Loucy (cell line): ENCODE measurements around the gene UBE2Z.

Source experiments
- H2AFZ ChIP-seq: fragments of 200-600 bp; sonication (generic); 2 replicates; pipeline ENCODE4 v1.6.0; 2016; ENCODE audit warnings: antibody characterized with exemption, mild to moderate bottlenecking, low read length, moderate library complexity
- H3F3A ChIP-seq: fragments of 200-600 bp; 2 replicates; pipeline ENCODE4 v1.6.0; 2016; ENCODE audit warnings: antibody characterized with exemption, low read depth, mild to moderate bottlenecking
- H3K27me3 ChIP-seq: fragments of 200-600 bp; sonication (generic); 2 replicates; pipeline ENCODE4 v1.6.1; 2014; ENCODE audit warnings: low read length, mild to moderate bottlenecking; ENCODE audit not compliant: insufficient read depth, poor library complexity, severe bottlenecking
- H3K36me3 ChIP-seq: fragments of 200-600 bp; sonication (generic); 2 replicates; pipeline ENCODE4 v1.6.1; 2016; ENCODE audit warnings: low read length; ENCODE audit not compliant: insufficient read depth
- H3K4me1 ChIP-seq: fragments of 200-600 bp; sonication (generic); 2 replicates; pipeline ENCODE4 v1.5.1; 2014; ENCODE audit warnings: low read length, mild to moderate bottlenecking; ENCODE audit not compliant: insufficient read depth, poor library complexity, severe bottlenecking
- H3K4me2 ChIP-seq: fragments of 200-600 bp; sonication (generic); 2 replicates; pipeline ENCODE4 v1.6.0; 2014; ENCODE audit warnings: antibody characterized with exemption, low read length, low read depth, mild to moderate bottlenecking; ENCODE audit not compliant: poor library complexity, severe bottlenecking
- H3K4me3 ChIP-seq: fragments of 200-600 bp; sonication (generic); 2 replicates; pipeline ENCODE4 v1.5.1; 2014; ENCODE audit warnings: low read length, mild to moderate bottlenecking, mixed read lengths; ENCODE audit not compliant: poor library complexity, severe bottlenecking
- H3K79me2 ChIP-seq: fragments of 200-600 bp; sonication (generic); 2 replicates; pipeline ENCODE4 v1.6.1; 2014; ENCODE audit warnings: low read length; ENCODE audit not compliant: insufficient read depth
- H3K9ac ChIP-seq: fragments of 200-600 bp; sonication (generic); 2 replicates; pipeline ENCODE4 v1.6.0; 2014; ENCODE audit warnings: mild to moderate bottlenecking, low read depth, low read length, moderate library complexity; ENCODE audit not compliant: poor library complexity, severe bottlenecking
- H3K9me2 ChIP-seq: fragments of 200-600 bp; sonication (generic); replicated peaks from 2 replicates; pipeline ENCODE4 v1.6.1; 2016; ENCODE audit warnings: low read depth, low read length, mixed read lengths
- H3K9me3 ChIP-seq: fragments of 200-600 bp; sonication (generic); 2 replicates; pipeline ENCODE4 v1.6.1; 2014; ENCODE audit warnings: mild to moderate bottlenecking, antibody characterized with exemption, low read length, low read depth; ENCODE audit not compliant: insufficient read depth
- H4K20me1 ChIP-seq: fragments of 200-600 bp; sonication (generic); 2 replicates; pipeline ENCODE4 v1.6.0; 2014; ENCODE audit warnings: antibody characterized with exemption, low read length, mild to moderate bottlenecking; ENCODE audit not compliant: insufficient read depth, poor library complexity, severe bottlenecking
- EZH2phosphoT487 ChIP-seq: fragments of 200-600 bp; IDR thresholded peaks from 2 replicates; pipeline ENCODE4 v1.6.1; 2018; ENCODE audit warnings: antibody characterized with exemption, mild to moderate bottlenecking, moderate library complexity, borderline replicate concordance
- TF ChIP-seq, protein P1 (sequence below): fragments of 200-600 bp; sonication (generic); conservative IDR thresholded peaks from 2 replicates; pipeline ENCODE4 v1.5.1; 2014; ENCODE audit warnings: mild to moderate bottlenecking, antibody characterized with exemption, low read length

Gene UBE2Z

GRCh38 chr17:48868916-48869500 is 39.2 kb upstream of the UBE2Z start:
- Histone ChIP-seq H2AFZ (no peak overlapping the region), H3K4me1 (no peaks in the 10 kb centered on the region), H3K9me3 (no peaks in the 10 kb centered on the region), H3K4me2 (no peak overlapping the region), H3K36me3 (no peaks in the 10 kb centered on the region), H3K27me3 (no peaks in the 10 kb centered on the region), H3F3A (no peaks in the 10 kb centered on the region), H3K9me2 (no peaks in the 10 kb centered on the region), H3K79me2 (no peaks in the 10 kb centered on the region), H3K9ac (no peak overlapping the region), H4K20me1 (no peaks in the 10 kb centered on the region), H3K4me3 (no peak overlapping the region)
- no peak for TF ChIP-seq EZH2phosphoT487
- TF ChIP-seq, protein P1, sequence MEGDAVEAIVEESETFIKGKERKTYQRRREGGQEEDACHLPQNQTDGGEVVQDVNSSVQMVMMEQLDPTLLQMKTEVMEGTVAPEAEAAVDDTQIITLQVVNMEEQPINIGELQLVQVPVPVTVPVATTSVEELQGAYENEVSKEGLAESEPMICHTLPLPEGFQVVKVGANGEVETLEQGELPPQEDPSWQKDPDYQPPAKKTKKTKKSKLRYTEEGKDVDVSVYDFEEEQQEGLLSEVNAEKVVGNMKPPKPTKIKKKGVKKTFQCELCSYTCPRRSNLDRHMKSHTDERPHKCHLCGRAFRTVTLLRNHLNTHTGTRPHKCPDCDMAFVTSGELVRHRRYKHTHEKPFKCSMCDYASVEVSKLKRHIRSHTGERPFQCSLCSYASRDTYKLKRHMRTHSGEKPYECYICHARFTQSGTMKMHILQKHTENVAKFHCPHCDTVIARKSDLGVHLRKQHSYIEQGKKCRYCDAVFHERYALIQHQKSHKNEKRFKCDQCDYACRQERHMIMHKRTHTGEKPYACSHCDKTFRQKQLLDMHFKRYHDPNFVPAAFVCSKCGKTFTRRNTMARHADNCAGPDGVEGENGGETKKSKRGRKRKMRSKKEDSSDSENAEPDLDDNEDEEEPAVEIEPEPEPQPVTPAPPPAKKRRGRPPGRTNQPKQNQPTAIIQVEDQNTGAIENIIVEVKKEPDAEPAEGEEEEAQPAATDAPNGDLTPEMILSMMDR, result no peak

DNA sequence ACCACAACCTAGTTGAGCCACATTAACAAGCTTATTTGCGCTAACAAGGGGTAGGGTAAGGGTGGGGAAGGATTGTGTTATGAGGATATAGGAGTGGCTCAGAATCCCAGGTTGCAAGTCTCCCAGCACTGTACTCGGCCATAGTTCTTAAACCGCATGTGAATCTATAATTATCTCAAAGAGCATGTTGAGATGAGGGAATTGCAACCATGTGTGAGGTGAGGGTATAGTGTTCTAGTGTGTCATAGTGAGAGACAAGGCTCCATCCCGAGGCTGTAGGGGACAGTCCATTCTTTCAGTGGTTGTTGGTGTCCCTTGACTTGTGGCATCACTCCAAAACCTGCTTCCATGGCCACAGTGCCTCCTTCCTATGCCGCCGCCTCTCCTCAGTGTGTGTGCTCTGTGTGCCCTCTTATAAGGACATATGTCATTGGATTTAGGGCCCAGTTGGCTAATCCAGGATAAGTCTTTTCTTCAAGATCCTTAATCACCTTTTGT is 38.3 kb upstream of the UBE2Z start:
- H3K79me2 ChIP-seq, result no peaks in the 10 kb centered on the region
- H3F3A ChIP-seq, result no peaks in the 10 kb centered on the region
- H3K4me1 ChIP-seq, result no peaks in the 10 kb centered on the region
- no peaks in the 10 kb centered on the region for H3K36me3 ChIP-seq
- no peak overlapping the region for H3K4me2 ChIP-seq
- H3K4me3 ChIP-seq, result no peak overlapping the region
- no peaks in the 10 kb centered on the region for H3K9me3 ChIP-seq
- no peak overlapping the region for H2AFZ ChIP-seq
- H4K20me1 ChIP-seq, result no peaks in the 10 kb centered on the region
- H3K27me3 ChIP-seq, result no peaks in the 10 kb centered on the region
- TF ChIP-seq EZH2phosphoT487, result no peak
- TF ChIP-seq, protein P1, result no peak
- no peaks in the 10 kb centered on the region for H3K9me2 ChIP-seq
- H3K9ac ChIP-seq, result no peak overlapping the region

GRCh38 chr17:48871035-48871550 is 37.1 kb upstream of the UBE2Z start:
- H3K4me1 ChIP-seq, result no peaks in the 10 kb centered on the region
- no peaks in the 10 kb centered on the region for H3K9me3 ChIP-seq
- H3K4me2 ChIP-seq, result no peak overlapping the region
- no peak overlapping the region for H3K9ac ChIP-seq
- no peaks in the 10 kb centered on the region for H3K79me2 ChIP-seq
- no peaks in the 10 kb centered on the region for H3F3A ChIP-seq
- no peaks in the 10 kb centered on the region for H3K27me3 ChIP-seq
- H3K4me3 ChIP-seq, result no peak overlapping the region
- H2AFZ ChIP-seq, result no peak overlapping the region
- no peaks in the 10 kb centered on the region for H3K9me2 ChIP-seq
- H4K20me1 ChIP-seq, result no peaks in the 10 kb centered on the region
- TF ChIP-seq EZH2phosphoT487, result no peak
- TF ChIP-seq, protein P1, result no peak
- no peaks in the 10 kb centered on the region for H3K36me3 ChIP-seq
